GM18858 (cell line): ENCODE data around the gene PTGR1.
"Not testable (repeated sequence)": the region's sequence is repeated elsewhere in the genome, so short reads cannot be mapped to it uniquely, and the experiment has no call there.

Experiments
- ATAC-seq: cut with Tn5 transposase; IDR thresholded peaks from one replicate; pipeline ENCODE4 v1.9.1; 2021; ENCODE audit not compliant: unreplicated experiment

Gene PTGR1

DNA sequence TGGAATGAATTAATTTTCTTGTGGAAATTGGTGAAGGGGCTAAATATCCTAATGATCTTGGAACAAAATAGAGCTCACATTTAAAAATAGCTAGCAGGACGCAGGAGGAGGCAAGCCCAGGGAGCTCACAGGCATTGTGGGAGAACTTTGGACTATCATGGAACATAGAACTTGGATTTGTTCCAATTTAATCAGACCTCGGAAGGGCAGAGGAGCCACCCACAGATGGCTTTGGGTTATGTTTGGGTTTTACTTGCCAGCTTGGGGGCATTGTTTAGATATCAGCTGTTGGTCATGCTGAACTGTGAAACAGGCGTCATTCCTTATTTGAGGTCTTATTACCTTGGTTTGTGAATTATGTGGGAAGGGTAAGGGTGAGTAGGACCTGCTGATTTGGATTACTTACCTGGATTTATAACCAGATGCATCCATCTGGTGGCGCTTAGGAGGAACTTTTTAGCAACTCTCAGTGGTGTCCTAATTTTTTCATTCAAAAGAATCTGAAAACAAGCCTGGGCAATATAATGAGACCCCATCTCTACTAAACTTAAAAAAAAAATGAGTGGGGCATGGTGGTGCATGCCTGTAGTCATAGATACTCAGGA, 14.1 kb upstream of the PTGR1 start:
- no peak for ATAC-seq

DNA sequence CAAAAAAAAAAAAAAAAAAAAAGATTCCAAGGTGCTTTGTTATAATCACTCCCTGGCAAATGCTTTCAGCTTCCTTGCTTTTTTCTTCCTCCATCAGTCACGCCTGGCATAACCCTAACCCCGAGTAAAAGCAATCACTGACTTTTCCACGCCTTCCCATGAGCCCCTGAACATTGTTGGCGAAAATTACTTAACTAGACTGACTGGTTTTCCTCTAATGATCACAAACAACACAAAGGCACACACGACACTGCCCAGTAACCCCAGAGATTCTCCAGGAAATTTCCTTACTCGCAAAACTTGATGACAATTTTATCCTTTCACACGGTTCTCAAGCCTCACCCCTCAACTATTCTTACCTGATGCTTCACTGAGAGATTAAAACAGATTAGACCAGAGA, 11.4 kb upstream of the PTGR1 start:
- no peak for ATAC-seq

DNA sequence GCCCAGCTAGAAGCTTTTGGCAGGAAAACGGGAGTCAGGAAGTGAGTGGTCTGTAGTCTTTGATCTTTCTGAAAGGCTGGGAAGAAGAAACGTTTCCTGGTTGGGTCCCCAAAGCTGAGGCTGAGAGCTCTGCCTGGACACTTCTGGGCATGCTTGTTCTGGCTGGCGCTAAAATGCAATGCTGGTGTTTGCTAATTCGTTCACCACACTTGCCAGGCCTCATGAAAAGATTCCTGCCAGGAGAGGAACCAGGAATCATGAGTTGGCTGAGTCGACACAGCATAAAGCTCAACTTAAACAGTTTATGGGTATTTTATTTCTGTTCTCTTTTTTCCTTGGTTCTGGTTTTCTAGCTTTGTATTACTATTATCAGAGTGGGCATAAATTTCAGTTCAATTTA, 10.7 kb upstream of the PTGR1 start:
- no peak for ATAC-seq

DNA sequence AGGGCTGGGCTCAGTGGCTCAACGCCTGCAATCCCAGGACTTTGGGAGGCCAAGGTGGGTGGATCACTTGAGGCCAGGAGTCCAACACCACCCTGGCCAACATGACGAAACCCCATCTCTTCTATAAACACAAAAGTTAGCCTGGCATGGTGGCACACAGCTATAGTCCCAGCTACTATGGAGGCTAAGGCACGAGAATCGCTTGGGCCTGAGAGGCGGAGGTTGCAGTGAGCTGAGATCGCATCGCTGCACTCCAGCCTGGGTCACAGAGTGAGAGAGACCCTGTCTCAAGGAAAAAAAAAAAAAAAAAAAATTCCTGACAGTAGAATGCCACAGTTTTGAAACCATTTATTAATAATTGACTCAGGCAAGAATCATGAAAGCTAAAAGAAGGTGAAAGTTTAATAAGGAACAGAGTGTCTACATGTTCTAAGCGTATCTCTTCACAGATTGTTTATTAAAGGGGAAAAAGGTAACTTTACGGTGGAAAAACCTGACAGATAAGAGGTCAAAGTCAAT, 5.7 kb upstream of the PTGR1 start:
- no peak for ATAC-seq

DNA sequence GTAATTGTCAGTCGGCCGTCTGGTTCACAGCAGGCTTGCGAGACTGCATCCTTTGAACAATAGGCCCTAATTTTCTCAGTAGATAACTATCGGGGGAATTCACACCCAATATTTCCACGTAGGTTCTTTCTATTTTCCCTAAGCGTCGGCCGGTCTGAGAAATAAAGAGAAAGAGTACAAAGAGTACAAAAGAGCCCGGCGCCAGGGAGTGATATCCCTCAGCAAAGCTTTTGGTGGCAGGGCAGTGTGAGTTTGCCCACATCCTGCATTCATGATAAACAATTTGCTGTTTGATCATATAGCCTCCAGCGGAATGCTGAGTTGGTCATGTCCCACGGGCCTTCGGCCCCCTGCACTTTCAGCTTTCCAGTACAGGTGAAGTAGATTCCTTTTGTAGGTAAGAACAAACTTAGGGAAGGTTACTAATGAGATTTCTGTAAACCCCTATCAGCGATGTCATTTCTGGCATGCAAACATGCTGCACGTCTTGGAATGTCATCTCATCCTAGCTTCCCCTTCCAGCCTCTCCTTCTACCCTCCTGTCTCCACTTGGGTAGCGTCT, 4.7 kb upstream of the PTGR1 start:
- ATAC-seq, result no peak

DNA sequence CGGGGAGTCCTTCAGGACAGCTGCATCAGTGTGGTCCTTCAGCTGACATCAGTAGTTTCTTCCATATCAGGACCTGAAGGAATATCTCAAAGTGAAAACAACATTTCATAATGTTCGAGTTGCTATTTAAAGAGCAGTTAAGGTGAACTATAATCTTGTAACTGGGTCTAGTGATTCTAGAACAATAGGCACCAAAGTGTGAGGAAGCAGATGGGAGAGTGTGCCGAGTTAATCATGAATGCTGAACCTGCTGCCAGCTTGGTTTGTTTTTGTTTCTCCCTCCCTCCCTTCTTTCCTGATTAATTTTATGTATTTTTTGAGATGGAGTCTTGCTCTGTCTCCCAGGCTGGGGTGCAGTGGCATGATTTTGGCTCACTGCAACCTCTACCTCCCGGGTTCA, 3.6 kb upstream of the PTGR1 start:
- no peak for ATAC-seq

DNA sequence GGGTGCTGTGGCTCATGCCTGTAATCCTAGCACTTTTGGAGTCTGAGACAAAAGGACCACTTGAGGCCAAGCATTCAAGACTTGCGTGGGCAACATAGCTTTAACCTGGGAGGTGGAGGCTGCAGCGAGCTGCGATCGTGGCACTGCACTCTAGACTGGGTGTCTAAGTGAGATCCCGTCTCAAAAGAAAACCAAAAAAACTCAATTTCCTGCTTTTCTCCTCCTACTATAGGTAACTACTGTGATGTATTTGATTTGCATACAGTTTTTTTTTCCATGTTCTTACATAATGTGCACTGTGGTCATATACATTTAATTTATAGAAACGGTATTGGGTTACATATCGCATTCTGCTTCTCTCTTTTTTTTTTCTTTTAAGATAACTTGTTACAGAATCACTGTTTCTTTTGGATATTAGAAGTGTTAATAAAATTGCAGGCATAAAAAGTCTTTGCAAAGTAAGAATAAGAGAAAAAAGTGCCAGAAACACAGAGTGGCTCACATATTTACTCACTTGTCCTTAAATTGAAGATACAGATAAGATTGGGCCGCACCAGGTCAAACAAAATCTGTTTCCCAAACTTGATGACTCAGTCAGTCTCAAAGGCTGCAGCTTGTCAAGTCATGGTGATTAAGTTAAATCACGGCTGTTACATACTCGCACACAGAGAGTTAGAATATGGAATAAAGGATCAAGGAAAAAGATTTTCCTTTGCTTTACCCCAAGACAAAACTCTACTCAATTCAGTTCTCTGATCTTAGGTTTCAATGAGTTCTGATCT, 2.0 kb upstream of the PTGR1 start:
- ATAC-seq, result no peak

DNA sequence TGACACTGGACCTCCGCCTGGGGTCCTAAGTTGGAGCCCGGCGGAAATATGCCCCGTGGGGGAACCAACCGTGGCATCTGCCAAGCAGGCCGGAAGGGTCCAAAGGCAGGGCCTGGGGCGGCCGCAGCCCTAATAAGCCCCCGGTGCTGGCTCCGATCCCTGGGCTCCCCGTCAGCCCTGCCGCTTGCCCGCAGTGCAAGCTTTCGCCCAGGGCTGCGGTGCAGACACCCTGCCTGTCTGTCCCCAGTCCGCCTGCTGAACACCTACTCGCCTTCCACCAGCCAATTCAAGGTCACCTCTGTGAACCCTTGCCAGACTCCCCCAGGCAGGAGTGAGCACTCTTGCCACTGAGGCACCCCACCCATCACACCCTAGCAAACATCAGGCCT, 502 bp upstream of the PTGR1 start:
- ATAC-seq, result no peak

DNA sequence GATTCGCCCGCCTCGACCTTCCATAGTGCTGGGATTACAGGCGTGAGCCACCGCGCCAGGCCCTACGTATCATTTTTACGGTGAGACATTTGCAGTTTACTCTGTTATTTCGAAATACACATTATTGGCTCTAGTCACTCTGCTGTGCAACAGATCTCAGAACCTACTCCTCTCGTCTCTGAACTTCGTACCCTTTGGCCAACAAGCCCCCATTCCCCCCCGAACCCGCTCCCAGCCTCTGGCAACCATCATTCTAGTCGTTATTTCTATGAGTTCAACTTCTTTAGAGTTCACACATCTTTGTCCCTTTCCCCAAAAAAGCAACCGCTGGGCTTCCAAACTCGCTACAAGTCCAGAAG, 735 bp downstream of the PTGR1 start:
- no peak for ATAC-seq

DNA sequence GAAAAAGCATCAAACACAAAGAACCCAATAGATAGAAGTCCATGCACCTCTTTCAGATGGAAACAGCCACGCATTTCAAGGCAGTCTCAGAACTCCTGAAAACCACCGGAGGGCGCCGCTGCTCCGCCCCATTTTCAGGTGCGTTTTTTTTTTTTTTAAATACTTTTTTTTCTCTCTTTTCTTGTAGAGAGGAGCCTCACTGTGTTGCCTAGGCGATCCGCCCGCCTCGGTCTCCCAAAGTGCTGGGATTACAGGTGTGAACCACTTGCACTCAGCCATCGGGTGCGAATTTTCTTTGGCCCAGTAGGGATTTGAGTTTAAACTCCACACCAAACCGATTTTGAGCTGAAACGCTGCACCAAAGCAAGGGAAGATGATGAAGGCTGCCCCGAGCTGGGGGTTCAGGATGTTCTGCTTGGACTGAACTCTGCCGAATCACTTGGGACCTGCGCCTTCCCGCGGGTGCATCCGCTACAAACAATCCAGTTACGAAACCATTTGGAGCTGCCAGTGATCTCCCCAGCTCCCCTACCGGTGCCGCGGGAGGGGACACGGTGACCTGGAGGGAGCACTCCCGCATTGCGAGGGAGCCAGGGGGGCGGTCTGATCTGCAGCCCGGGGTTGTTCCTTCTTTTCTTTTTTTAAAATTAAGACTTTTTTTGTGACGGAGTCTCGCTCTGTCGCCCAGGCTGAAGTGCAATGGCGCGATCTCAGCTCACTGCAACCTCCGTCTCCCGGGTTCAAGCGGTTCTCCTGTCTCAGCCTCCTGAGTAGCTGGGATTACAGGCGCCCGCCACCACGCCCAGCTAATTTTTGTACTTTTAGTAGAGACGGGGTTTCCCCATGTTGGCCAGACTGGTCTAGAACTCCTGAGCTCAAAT, 1.4 kb downstream of the PTGR1 start:
- peak; percentile 53 for ATAC-seq

DNA sequence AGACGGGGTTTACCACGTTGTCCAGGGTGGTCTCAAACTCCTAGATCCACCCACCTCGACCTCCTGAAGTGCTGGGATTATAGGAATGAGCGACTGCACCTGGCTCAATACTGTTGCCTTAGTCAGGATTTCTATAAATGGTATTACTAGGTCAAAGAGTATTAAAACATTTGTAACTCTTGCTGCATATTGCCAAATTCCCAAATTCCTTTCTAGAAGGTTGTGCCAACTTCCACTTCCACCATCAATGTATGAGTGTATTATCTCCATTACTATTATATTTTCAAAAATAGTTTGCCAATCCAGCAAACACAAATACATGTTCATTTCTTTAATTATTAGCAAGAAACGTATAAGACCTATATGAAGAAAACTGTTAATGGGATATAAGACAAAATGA, 10.6 kb downstream of the PTGR1 start:
- ATAC-seq, result no peak

DNA sequence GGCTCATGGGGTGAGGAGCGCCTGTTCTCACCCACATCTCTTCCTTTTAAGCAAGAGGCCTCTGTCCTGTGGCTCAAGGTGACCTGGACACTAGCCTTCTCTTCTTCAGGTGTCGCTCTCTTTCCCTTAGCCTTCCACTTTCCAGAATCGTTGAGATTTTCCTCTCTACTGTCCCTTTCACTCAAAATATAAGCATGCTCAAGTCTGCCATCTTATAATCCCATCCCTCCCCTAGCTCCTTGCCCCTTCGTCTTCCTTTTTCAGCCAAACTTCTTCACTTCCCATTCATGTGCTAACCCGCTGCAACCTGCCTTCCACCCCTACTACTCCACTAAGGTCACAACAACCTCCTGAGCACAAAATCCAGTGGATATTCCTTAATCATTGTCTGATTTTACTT, 13.1 kb downstream of the PTGR1 start:
- no peak for ATAC-seq

DNA sequence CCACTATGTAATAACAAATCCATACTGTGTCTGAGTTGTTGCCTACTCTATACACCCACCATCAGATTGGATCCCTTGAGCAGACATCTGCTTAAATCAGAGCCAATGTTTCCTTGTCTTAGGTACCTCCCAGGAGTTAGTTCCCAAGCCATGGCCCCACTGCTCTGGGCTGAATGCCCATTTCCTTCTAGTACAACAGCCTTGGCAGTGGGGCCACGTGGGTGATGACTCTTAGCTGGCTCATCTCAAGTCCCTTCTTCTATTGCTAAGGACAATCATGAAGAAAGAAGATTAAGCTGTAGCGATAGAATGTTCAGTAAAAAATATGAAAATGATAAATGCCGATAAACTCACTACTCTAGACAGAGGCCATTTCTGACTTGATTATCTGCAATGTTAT, 16.6 kb downstream of the PTGR1 start:
- no peak for ATAC-seq

DNA sequence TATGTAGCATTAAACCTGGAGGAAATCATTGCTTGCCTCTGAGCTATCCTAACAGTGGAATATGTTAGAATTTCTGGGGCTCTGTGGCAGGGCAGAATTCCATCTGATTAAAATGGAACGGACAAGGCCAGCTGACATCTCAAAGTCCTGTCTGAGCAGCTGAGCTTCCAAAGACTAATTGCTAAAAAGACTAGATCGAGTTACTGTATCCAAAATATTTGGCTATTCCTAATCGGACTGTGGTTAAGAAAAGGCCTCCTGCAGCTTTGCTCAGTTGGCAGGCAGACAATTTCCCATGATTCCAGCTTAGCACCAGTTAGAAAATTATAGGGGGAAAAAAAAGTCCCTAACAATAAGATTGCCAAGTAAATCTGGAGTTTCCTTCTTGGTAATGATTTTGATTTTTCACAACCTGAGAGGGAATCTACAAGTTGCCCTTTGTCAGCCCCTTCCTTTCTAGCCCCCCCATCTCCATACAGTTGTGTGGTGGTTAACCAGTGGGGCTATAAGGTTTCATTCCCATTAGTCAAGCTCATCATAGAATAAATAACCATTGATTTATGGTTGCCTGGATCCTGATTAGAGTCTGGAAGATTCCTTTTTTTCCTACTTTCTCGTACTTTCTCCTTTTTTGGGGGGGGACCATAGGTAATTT, 26.4 kb downstream of the PTGR1 start:
- ATAC-seq, result no peak

DNA sequence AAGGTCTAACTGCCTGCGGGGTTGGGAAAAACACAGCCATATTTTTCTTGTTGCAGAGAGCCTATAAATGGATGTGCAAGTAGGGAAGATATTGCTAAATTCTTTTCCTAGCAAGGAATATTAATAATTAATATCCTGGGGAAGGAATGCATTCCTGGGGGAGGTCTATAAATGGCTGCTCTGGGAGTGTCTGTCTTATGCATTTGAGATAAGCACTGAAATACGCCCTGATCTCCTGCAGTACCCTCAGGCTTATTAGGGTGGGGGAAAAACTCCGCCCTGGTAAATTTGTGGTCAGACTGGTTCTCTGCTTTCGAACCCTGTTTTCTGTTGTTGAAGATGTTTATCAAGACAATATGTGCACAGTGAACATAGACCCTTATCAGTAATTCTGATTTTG, 31.3 kb downstream of the PTGR1 start:
- not testable (repeated sequence) for ATAC-seq

DNA sequence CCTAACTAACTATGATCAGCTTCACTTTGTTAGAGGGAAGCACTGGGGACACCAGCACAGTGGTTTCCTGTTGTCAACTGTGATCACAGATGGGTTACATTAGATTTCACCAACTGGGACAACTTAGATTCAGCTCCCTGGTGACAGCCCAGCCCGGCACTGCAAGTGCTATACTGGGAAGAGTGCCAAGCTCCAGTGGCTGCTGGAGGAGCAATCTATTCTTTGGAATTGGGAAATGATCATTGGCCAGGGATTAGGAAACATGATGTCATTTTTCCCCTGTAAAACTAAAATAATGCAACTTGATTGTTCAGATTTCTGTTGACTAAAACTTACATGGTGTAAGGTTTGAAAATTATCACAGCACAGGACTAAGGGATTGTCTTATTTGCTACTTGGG, 33.2 kb downstream of the PTGR1 start:
- ATAC-seq, result no peak

DNA sequence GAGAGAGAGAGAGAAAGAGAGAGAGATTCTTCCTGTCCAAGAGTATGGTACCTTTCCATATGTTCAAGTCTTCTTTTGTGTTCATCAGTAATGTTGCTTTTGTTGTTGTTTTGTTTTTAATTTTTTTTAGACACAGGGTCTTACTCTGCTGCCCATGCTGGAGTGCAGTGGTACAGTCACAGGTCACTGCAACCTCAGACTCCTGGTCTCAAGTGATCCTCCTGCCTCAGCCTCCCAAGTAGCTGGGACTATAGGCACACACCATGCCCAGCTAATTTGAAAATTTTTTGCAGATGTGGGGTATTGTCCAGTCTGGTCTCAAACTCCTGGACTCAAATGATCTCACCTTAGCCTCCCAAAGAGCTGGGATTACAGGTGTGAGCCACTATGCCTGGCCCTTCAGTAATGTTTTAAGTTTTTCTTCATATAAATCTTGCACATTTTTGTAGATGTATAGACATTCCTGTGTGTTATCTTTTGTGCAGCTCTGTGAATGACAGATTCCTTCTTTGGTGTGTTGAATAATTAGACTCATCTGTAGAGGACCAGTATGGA, 38.2 kb downstream of the PTGR1 start:
- ATAC-seq, result no peak

DNA sequence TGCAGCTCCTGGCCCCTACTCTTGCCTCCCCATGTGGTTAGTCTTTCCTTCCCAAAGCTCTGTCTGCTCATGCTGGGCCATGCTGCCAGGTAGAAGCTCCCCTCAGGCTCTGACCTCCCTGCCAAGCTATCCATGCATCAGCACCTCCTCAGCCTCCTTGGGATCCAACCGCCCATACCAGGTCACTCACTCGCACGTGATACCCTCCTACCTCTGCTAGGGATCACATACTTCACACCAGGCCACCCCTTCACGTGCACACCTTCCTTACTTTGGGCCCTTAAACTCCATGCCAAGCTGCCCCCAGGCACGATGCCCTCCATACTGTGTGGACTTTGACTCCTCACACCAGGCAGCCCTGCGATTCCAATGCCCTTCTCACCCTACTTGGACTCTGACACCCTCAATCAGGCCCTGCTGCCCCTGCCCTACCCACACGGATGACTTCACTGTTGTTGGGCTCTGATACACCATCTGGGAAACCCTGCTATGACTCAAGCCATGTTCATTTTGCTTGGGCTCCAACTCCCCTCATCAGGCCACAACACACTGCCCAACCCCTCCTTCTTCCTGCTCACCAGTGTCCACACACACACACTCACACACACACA, 40.3 kb downstream of the PTGR1 start:
- ATAC-seq, result no peak

DNA sequence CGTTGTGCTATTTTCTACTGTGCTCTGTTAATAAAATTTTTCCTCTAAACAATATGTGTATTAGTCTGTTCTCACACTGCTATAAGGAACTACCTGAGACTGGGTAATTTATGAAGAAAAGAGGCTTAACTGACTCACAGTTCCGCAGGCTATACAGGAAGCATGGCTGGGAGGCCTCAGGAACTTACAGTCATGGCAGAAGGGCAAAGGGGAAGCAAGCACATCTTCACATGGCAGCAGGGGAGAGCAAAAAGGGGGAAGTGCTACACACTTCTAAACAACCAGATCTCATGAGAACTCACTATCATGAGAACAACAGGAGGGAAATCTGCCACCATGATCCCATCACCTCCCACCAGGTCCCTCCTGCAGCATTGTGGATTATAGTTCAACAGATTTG, 44.0 kb downstream of the PTGR1 start:
- not testable (repeated sequence) for ATAC-seq

DNA sequence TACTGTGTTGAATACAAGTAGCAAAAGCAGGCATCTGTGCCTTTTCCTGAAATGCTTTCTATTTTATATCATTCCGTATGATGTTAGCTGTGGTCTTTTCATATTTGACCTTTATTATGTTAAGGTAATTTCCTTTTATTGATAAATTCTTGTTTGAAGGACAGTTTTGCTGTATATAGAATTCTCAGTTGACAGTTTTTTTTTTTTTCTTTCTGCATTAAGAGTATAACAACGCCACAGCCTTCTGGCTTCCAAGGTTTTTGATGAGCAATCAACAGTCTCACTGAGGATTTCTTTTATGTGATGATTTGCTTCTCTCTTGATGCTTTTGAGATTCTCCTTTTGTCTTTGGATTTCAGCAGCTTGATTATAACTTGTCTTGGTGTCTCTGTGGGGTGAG, 50.8 kb downstream of the PTGR1 start:
- no peak for ATAC-seq
